GM18951 (cell line): ENCODE data around the gene KRT76.

ENCODE experiments used
- POLR2A ChIP-seq: IDR thresholded peaks from 4 replicates; pipeline ENCODE4 v1.6.1; 2011; ENCODE audit warnings: mild to moderate bottlenecking; ENCODE audit not compliant: insufficient read length, insufficient read depth; ENCODE audit errors: extremely low read depth
- in situ Hi-C: fragments of 300-500 bp; cut with MboI; formaldehyde crosslinking; loops from one replicate; pipeline ENCODE4 v1.12.0; 2022; ENCODE audit warnings: low sequenced_read_pairs, mixed read lengths, inconsistent platforms; ENCODE audit not compliant: unreplicated experiment

The KRT76 gene

GRCh38 chr12:52776913-52777395 is at the start of gene KRT76:
TSS of gene KRT76 (minus strand) at chr12:52777345. CDS start at chr12:52777291, 54 bp downstream.
- in situ Hi-C loops, result no loop called here
- TF ChIP-seq POLR2A, result no peak

GRCh38 chr12:52825961-52826360 is 48.8 kb upstream of the KRT76 start:
- in situ Hi-C loops, result no loop called here
- no peak for TF ChIP-seq POLR2A

GRCh38 chr12:52824741-52825410 is 47.7 kb upstream of the KRT76 start:
- in situ Hi-C loops, result no loop called here
- TF ChIP-seq POLR2A, result no peak

GRCh38 chr12:52823761-52824450 is 46.8 kb upstream of the KRT76 start:
- in situ Hi-C loops, result no loop called here
- no peak for TF ChIP-seq POLR2A

GRCh38 chr12:52822771-52823510 is 45.8 kb upstream of the KRT76 start:
- TF ChIP-seq POLR2A, result no peak
- in situ Hi-C loops, result no loop called here

- in situ Hi-C loops, result no loop called here
Observed at GRCh38 chr12:52821826-52822660, 44.9 kb upstream of the KRT76 start.

GRCh38 chr12:52821071-52821730 is 44.1 kb upstream of the KRT76 start:
- in situ Hi-C loops, result no loop called here
- no peak for TF ChIP-seq POLR2A

More at GRCh38 chr12:52821826-52822660, 44.9 kb upstream of the KRT76 start:
- TF ChIP-seq POLR2A, result no peak

- no peak for TF ChIP-seq POLR2A
- in situ Hi-C loops, result no loop called here
Observed at GRCh38 chr12:52820521-52820920, 43.4 kb upstream of the KRT76 start.

GRCh38 chr12:52819731-52820510 is 42.8 kb upstream of the KRT76 start:
- in situ Hi-C loops, result no loop called here
- no peak for TF ChIP-seq POLR2A

GRCh38 chr12:52818887-52819420 is 41.8 kb upstream of the KRT76 start:
- in situ Hi-C loops, result no loop called here

GRCh38 chr12:52818388-52818787 is 41.2 kb upstream of the KRT76 start:
- in situ Hi-C loops, result no loop called here
- no peak for TF ChIP-seq POLR2A

More at GRCh38 chr12:52818887-52819420, 41.8 kb upstream of the KRT76 start:
- no peak for TF ChIP-seq POLR2A
